ENCODE results near the gene FAF1.

DNA sequence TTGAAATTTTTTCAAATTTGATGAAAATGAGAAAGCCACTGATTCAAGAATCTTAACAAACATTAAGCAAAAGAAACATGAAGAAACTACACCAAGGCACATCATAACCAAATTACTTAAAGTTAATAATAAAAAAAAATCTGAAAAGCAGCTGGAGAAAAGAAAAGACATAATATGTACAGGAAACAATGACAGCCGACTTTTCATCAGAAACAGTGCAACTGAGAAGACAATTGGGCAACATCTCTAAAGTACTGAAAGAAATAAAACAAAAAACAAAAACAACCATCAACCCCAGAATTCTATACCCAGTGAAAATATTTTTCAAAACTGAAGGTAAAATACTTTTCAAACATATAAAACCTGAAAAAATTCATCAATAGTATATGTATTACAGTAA, 463.1 kb downstream of the FAF1 start:
- TF ChIP-seq, protein P1, sequence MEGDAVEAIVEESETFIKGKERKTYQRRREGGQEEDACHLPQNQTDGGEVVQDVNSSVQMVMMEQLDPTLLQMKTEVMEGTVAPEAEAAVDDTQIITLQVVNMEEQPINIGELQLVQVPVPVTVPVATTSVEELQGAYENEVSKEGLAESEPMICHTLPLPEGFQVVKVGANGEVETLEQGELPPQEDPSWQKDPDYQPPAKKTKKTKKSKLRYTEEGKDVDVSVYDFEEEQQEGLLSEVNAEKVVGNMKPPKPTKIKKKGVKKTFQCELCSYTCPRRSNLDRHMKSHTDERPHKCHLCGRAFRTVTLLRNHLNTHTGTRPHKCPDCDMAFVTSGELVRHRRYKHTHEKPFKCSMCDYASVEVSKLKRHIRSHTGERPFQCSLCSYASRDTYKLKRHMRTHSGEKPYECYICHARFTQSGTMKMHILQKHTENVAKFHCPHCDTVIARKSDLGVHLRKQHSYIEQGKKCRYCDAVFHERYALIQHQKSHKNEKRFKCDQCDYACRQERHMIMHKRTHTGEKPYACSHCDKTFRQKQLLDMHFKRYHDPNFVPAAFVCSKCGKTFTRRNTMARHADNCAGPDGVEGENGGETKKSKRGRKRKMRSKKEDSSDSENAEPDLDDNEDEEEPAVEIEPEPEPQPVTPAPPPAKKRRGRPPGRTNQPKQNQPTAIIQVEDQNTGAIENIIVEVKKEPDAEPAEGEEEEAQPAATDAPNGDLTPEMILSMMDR (IDR thresholded peaks at IDR 0.05), result no peak
- no peak for TF ChIP-seq POLR2A (IDR thresholded peaks at IDR 0.05)
- TF ChIP-seq EP300 (IDR thresholded peaks at IDR 0.05), result no peak

Measured in ovary (tissue), 3 donors.